Astrocyte (in vitro differentiated cells and primary cell): Measurements from ENCODE around the gene TWIST2.

Experiments used
- EZH2 ChIP-seq: IDR thresholded peaks from 2 replicates; pipeline ENCODE4 v1.6.1; 2012; ENCODE audit warnings: mild to moderate bottlenecking, low read length, inconsistent platforms; ENCODE audit not compliant: insufficient read depth
- TF ChIP-seq, protein P1 (sequence below): IDR thresholded peaks from 2 replicates; pipeline ENCODE4 v1.5.1; 2011; ENCODE audit warnings: low read depth, mild to moderate bottlenecking, inconsistent platforms, low read length, moderate library complexity; ENCODE audit not compliant: insufficient read depth

DNA sequence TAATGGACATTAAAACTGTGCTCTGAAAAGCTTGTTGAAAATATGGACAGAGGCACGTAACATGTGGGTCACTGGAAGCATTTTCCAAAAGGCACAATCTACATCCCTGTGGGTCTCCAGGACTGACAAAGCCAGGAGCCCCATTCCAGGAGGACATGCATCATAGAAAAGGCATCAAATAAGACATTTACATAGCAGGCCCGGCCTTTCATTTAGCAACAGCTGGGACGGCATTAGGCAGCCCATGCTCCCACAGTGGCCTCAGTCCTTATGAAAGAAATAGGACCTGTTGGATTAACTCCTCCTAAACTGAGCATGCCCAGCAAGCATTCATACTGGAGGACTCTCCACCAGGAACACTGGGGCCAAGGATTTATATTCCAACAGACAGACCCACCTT, 72.2 kb downstream of the TWIST2 start:
- TF ChIP-seq, protein P1, sequence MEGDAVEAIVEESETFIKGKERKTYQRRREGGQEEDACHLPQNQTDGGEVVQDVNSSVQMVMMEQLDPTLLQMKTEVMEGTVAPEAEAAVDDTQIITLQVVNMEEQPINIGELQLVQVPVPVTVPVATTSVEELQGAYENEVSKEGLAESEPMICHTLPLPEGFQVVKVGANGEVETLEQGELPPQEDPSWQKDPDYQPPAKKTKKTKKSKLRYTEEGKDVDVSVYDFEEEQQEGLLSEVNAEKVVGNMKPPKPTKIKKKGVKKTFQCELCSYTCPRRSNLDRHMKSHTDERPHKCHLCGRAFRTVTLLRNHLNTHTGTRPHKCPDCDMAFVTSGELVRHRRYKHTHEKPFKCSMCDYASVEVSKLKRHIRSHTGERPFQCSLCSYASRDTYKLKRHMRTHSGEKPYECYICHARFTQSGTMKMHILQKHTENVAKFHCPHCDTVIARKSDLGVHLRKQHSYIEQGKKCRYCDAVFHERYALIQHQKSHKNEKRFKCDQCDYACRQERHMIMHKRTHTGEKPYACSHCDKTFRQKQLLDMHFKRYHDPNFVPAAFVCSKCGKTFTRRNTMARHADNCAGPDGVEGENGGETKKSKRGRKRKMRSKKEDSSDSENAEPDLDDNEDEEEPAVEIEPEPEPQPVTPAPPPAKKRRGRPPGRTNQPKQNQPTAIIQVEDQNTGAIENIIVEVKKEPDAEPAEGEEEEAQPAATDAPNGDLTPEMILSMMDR: no peak
- no peak for TF ChIP-seq EZH2
